H9 (cell line): ENCODE data around the gene PCDH9. TPM values are rescaled to one million over a fixed set of nuclear protein-coding genes. Genes with fewer than 3 reads are reported as not detected.

Source experiments
- DNase-seq: peaks from one replicate; pipeline ENCODE4 v3.0.0-alpha.2; 2017
- H2AFZ ChIP-seq: one replicate; pipeline ENCODE4 v1.6.1; 2013; ENCODE audit warnings: mild to moderate bottlenecking, low read length, control low read depth, moderate library complexity
- H2AK5ac ChIP-seq: 2 replicates; pipeline ENCODE4 v1.6.1; 2013; ENCODE audit warnings: low read length, control low read depth, mixed read lengths; ENCODE audit not compliant: insufficient read length
- H2BK120ac ChIP-seq: one replicate; pipeline ENCODE4 v1.6.1; 2013; ENCODE audit warnings: low read depth, mild to moderate bottlenecking, low read length, control low read depth, inconsistent platforms; ENCODE audit not compliant: poor library complexity, severe bottlenecking
- H2BK12ac ChIP-seq: 2 replicates; pipeline ENCODE4 v1.6.1; 2013; ENCODE audit warnings: low read length, control low read depth, mixed read lengths, low read depth; ENCODE audit not compliant: insufficient read length
- H2BK15ac ChIP-seq: 2 replicates; pipeline ENCODE4 v1.6.1; 2013; ENCODE audit warnings: low read depth, low read length, control low read depth
- H2BK20ac ChIP-seq: one replicate; pipeline ENCODE4 v1.6.1; 2013; ENCODE audit warnings: low read depth, mild to moderate bottlenecking, low read length, control low read depth, inconsistent platforms; ENCODE audit not compliant: poor library complexity, severe bottlenecking
- H2BK5ac ChIP-seq: 2 replicates; pipeline ENCODE4 v1.6.1; 2013; ENCODE audit warnings: low read length, control low read depth, mixed read lengths; ENCODE audit not compliant: insufficient read length
- H3K14ac ChIP-seq: 2 replicates; pipeline ENCODE4 v1.6.1; 2013; ENCODE audit warnings: low read length, control low read depth; ENCODE audit not compliant: insufficient read depth
- H3K18ac ChIP-seq: 2 replicates; pipeline ENCODE4 v1.6.1; 2013; ENCODE audit warnings: low read depth, mild to moderate bottlenecking, mixed read lengths, low read length, control low read depth; ENCODE audit not compliant: insufficient read length
- H3K23ac ChIP-seq: 2 replicates; pipeline ENCODE4 v1.6.1; 2013; ENCODE audit warnings: low read length, control low read depth, mixed read lengths, low read depth; ENCODE audit not compliant: insufficient read length
- H3K23me2 ChIP-seq: 2 replicates; pipeline ENCODE4 v1.6.1; 2013; ENCODE audit warnings: low read depth, mild to moderate bottlenecking, mixed read lengths, low read length, control low read depth; ENCODE audit not compliant: insufficient read length, poor library complexity, severe bottlenecking
- H3K27ac ChIP-seq: 2 replicates; pipeline ENCODE4 v1.5.1; 2013; ENCODE audit warnings: low read length, control low read depth, mixed read lengths, low read depth; ENCODE audit not compliant: insufficient read length
- H3K27me3 ChIP-seq: 2 replicates; pipeline ENCODE4 v1.6.1; 2013; ENCODE audit warnings: low read length, control low read depth, inconsistent platforms; ENCODE audit not compliant: insufficient read depth
- H3K4ac ChIP-seq: 2 replicates; pipeline ENCODE4 v1.6.1; 2013; ENCODE audit warnings: low read depth, mild to moderate bottlenecking, control low read depth, inconsistent platforms, low read length, moderate library complexity
- H3K4me1 ChIP-seq: 2 replicates; pipeline ENCODE4 v1.6.1; 2013; ENCODE audit warnings: low read length, control low read depth, inconsistent platforms; ENCODE audit not compliant: insufficient read depth
- H3K4me2 ChIP-seq: 2 replicates; pipeline ENCODE4 v1.6.1; 2013; ENCODE audit warnings: low read length, control low read depth, mixed read lengths; ENCODE audit not compliant: insufficient read length, insufficient read depth
- H3K56ac ChIP-seq: 2 replicates; pipeline ENCODE4 v1.6.1; 2013; ENCODE audit warnings: low read depth, mild to moderate bottlenecking, mixed read lengths, low read length, control low read depth; ENCODE audit not compliant: insufficient read length
- H3K79me1 ChIP-seq: 2 replicates; pipeline ENCODE4 v1.6.1; 2013; ENCODE audit warnings: low read depth, mild to moderate bottlenecking, moderate library complexity, low read length, control low read depth, inconsistent platforms; ENCODE audit not compliant: insufficient read depth, poor library complexity, severe bottlenecking
- H3K79me2 ChIP-seq: 2 replicates; pipeline ENCODE4 v1.6.1; 2013; ENCODE audit warnings: low read length, control low read depth, inconsistent platforms; ENCODE audit not compliant: insufficient read depth
- H3K9ac ChIP-seq: 2 replicates; pipeline ENCODE4 v1.6.1; 2013; ENCODE audit warnings: low read length, control low read depth, mixed read lengths; ENCODE audit not compliant: insufficient read length; ENCODE audit errors: extremely low read depth
- H3K9me3 ChIP-seq: one replicate; pipeline ENCODE4 v1.6.1; 2013; ENCODE audit warnings: low read depth, low read length, inconsistent platforms; ENCODE audit not compliant: control insufficient read depth
- H3T11ph ChIP-seq: one replicate; pipeline ENCODE4 v1.6.1; 2013; ENCODE audit warnings: mild to moderate bottlenecking, low read length, control low read depth, inconsistent platforms
- H4K20me1 ChIP-seq: one replicate; pipeline ENCODE4 v1.6.1; 2013; ENCODE audit not compliant: control insufficient read depth, insufficient read length, insufficient read depth
- H4K5ac ChIP-seq: 2 replicates; pipeline ENCODE4 v1.6.1; 2013; ENCODE audit warnings: low read depth, mild to moderate bottlenecking, mixed read lengths, low read length, control low read depth; ENCODE audit not compliant: insufficient read length
- H4K8ac ChIP-seq: replicated peaks from 2 replicates; pipeline ENCODE4 v1.6.1; 2013; ENCODE audit warnings: low read length, control low read depth, mixed read lengths, low read depth; ENCODE audit not compliant: insufficient read length
- H4K91ac ChIP-seq: 2 replicates; pipeline ENCODE4 v1.6.1; 2013; ENCODE audit warnings: low read depth, mild to moderate bottlenecking, moderate library complexity, mixed read lengths, low read length, control low read depth; ENCODE audit not compliant: insufficient read length
- H3K27ac Mint-ChIP-seq, 3 experiments: 2 replicates in 2 of 3; 3 replicates in 1 of 3; pipeline ENCODE4 v1.8.0; 2020 to 2021; ENCODE audit warnings: mixed read lengths in 3 of 3, mild to moderate bottlenecking in 1 of 3, moderate library complexity in 1 of 3
- H3K27me3 Mint-ChIP-seq: 2 replicates; pipeline ENCODE4 v1.8.0; 2021; ENCODE audit warnings: low read depth, mild to moderate bottlenecking, moderate library complexity, mixed read lengths
- H3K36me3 Mint-ChIP-seq, 3 experiments: 2 replicates in 2 of 3; 3 replicates in 1 of 3; pipeline ENCODE4 v1.8.0; 2020 to 2021; ENCODE audit warnings: low read depth in 3 of 3, mixed read lengths in 3 of 3; ENCODE audit not compliant: insufficient read depth in 1 of 3
- H3K4me1 Mint-ChIP-seq, 2 experiments: 2 replicates each; pipeline ENCODE4 v1.8.0; 2020; ENCODE audit warnings: mixed read lengths in 2 of 2
- H3K4me3 Mint-ChIP-seq, 2 experiments: 2 replicates in 1 of 2; 3 replicates in 1 of 2; pipeline ENCODE4 v1.8.0; 2020 to 2021; ENCODE audit warnings: mild to moderate bottlenecking in 2 of 2, mixed read lengths in 2 of 2, moderate library complexity in 1 of 2
- H3K9me3 Mint-ChIP-seq, 2 experiments: 2 replicates in 1 of 2; 3 replicates in 1 of 2; pipeline ENCODE4 v1.8.0; 2020; ENCODE audit warnings: mild to moderate bottlenecking in 2 of 2, mixed read lengths in 2 of 2, moderate library complexity in 1 of 2
- CTCF ChIP-seq: fragments of 200-600 bp; sonication (generic); conservative IDR thresholded peaks from 3 replicates; pipeline ENCODE4 v1.8.0; 2021; ENCODE audit warnings: antibody characterized with exemption, mild to moderate bottlenecking
- total RNA-seq: library from RNA; stranded (reverse); gene quantifications from 2 replicates; pipeline ENCODE4 v1.2.1, GENCODE V29; 2021

Gene PCDH9
- total RNA-seq, 1 experiment from 2014 or later, result 0.11 TPM

GRCh38 chr13:67151652-67152051 is 78.5 kb downstream of the PCDH9 start:
- H3K4me2 ChIP-seq, result no peak overlapping the region
- H3K9me3 ChIP-seq, result no peaks in the 10 kb centered on the region
- no peak overlapping the region for H2AFZ ChIP-seq
- H3K36me3 Mint-ChIP-seq, result no peaks in the 10 kb centered on the region
- TF ChIP-seq CTCF, result no peak
- H3K4me1 ChIP-seq, result no peaks in the 10 kb centered on the region; the same call in 1 of the 2 replicates
- H3K23me2 ChIP-seq, result no peaks in the 10 kb centered on the region
- H3K4me1 Mint-ChIP-seq, result peaks cover 17 to 21% of the 10 kb centered on the region in 2 experiments
- H3K27ac ChIP-seq, result no peak overlapping the region
- H3K14ac ChIP-seq, result no peak overlapping the region
- no peak overlapping the region for H4K8ac ChIP-seq
- no peak overlapping the region for H4K91ac ChIP-seq
- no peak overlapping the region for H3K27ac Mint-ChIP-seq
- no peak overlapping the region for H2AK5ac ChIP-seq
- H3K9me3 Mint-ChIP-seq, result no peaks in the 10 kb centered on the region
- no peak overlapping the region for H2BK120ac ChIP-seq
- H3T11ph ChIP-seq, result no peak overlapping the region
- H2BK15ac ChIP-seq, result no peak overlapping the region
- no peaks in the 10 kb centered on the region for H3K79me1 ChIP-seq
- H2BK5ac ChIP-seq, result no peak overlapping the region
- H3K27me3 Mint-ChIP-seq, result no peaks in the 10 kb centered on the region
- H3K79me2 ChIP-seq, result no peaks in the 10 kb centered on the region
- no peak overlapping the region for H4K5ac ChIP-seq
- no peaks in the 10 kb centered on the region for H3K27me3 ChIP-seq
- no peak overlapping the region for H3K9ac ChIP-seq
- no peak overlapping the region for H2BK12ac ChIP-seq
- H3K4me3 Mint-ChIP-seq, result no peak overlapping the region
- no peak overlapping the region for H3K4ac ChIP-seq
- DNase-seq, result no peak
- H2BK20ac ChIP-seq, result no peak overlapping the region
- no peaks in the 10 kb centered on the region for H4K20me1 ChIP-seq
- no peak overlapping the region for H3K23ac ChIP-seq
- no peak overlapping the region for H3K56ac ChIP-seq
- no peak overlapping the region for H3K18ac ChIP-seq
